ENCODE data around the gene THSD7A.

Gene THSD7A

DNA sequence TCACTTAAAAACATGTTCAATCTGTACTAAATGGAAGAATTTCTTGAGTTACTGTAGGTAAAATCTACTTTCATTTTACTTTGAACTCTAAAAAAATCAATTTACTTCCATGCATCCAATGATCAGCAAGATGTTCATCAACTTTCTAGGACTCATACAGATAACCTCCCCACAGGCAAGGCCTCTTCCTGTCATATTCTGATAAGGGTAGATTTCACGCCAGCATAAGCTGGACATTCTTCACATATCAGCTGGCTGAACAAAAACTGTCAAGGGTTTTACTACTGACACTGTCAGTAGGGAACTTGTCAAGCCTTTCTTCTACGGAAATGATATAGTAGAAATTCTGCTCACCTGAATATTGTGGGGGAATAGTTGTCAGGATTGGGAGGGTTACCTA is 244.9 kb downstream of the THSD7A start:
- DNase-seq (ENCODE audit: low read depth) = no peak

DNA sequence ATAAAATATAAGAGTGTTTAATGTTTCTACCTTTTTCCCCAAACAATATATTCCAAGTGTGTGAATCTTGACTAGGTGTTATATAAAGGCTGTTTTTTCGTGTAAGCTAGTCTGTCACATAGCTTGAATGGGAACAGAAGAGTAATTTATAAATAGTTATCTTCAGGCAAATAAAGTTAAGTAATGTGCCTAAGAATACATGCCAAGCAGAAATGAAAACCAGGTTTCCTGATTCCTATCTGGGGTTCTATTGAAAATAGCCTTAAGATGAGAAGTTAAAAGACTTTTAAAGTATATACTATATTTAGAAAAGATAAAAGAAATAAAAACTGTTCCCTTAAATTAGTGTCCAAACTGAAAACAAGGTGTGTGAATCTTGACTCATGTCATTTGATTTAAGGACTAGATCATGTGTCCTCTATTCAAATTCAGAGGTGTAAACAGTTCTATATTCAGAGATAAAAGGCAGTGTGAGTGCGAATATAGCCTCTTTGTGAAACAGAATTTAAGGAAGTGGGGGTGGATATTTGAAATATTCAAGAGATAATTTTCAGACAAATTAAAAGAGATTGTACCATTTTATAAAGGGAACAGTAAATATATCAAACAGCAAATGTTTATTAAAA is 247.5 kb downstream of the THSD7A start:
- DNase-seq (ENCODE audit: low read depth) = no peak
- TF ChIP-seq, protein P1, sequence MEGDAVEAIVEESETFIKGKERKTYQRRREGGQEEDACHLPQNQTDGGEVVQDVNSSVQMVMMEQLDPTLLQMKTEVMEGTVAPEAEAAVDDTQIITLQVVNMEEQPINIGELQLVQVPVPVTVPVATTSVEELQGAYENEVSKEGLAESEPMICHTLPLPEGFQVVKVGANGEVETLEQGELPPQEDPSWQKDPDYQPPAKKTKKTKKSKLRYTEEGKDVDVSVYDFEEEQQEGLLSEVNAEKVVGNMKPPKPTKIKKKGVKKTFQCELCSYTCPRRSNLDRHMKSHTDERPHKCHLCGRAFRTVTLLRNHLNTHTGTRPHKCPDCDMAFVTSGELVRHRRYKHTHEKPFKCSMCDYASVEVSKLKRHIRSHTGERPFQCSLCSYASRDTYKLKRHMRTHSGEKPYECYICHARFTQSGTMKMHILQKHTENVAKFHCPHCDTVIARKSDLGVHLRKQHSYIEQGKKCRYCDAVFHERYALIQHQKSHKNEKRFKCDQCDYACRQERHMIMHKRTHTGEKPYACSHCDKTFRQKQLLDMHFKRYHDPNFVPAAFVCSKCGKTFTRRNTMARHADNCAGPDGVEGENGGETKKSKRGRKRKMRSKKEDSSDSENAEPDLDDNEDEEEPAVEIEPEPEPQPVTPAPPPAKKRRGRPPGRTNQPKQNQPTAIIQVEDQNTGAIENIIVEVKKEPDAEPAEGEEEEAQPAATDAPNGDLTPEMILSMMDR (conservative IDR thresholded peaks at IDR 0.05; ENCODE audit: low read depth, low read length) = no peak
- no peak overlapping the region for H3K4me3 ChIP-seq (ENCODE audit: low read length)

More for the DNA sequence above, 244.9 kb downstream of the THSD7A start:
- TF ChIP-seq, protein P1 (conservative IDR thresholded peaks at IDR 0.05; ENCODE audit: low read depth, low read length) = no peak
- no peak overlapping the region for H3K4me3 ChIP-seq (ENCODE audit: low read length)

DNA sequence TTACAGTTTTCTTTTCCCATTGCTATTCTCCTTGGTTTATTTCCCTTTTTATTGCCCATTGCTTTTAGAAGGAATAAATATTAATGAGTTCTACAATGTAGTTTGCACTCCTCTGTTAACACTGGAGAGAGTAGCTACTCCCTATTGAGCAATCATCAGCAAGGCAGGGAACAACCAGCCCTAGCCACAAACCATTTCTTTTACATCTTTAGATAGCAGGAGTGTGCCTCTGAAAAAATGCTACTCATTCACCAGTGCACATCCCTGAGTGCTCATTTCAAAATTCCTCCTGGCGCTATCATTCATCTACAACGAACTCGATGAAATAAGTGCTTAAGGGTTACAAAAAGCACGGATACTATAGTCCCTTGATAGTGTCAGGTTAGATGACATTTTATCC is 252.9 kb downstream of the THSD7A start:
- TF ChIP-seq, protein P1 (conservative IDR thresholded peaks at IDR 0.05; ENCODE audit: low read depth, low read length) = no peak
- DNase-seq (ENCODE audit: low read depth) = no peak
- no peak overlapping the region for H3K4me3 ChIP-seq (ENCODE audit: low read length)

DNA sequence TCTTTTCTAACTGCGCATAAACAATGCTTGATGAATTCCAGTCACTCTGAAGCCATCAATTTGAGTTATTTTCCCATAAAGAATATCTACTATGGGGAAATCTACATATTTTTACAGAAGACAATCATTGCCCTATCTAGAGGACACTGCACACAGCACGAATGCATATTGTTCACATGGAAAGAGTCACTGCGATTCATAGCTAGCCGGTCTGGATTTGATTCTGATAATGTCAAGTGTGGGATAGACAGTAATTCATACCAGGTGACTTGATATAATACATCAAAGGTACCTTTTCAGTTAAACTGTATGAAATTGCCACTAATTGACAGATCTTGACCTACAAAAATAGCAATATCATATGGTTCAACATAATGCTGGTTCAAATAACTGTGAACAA is 255.7 kb downstream of the THSD7A start:
- TF ChIP-seq, protein P1 (conservative IDR thresholded peaks at IDR 0.05; ENCODE audit: low read depth, low read length) = no peak
- DNase-seq (ENCODE audit: low read depth) = no peak
- H3K4me3 ChIP-seq (ENCODE audit: low read length) = no peak overlapping the region

GRCh38 chr7:11573128-11573750 is 258.8 kb downstream of the THSD7A start:
- H3K4me3 ChIP-seq (ENCODE audit: low read length) = no peak overlapping the region
- TF ChIP-seq, protein P1 (conservative IDR thresholded peaks at IDR 0.05; ENCODE audit: low read depth, low read length) = no peak
- no peak for DNase-seq (ENCODE audit: low read depth)

GRCh38 chr7:11570922-11571550 is 261.0 kb downstream of the THSD7A start:
- H3K4me3 ChIP-seq (ENCODE audit: low read length) = no peak overlapping the region
- no peak for DNase-seq (ENCODE audit: low read depth)
- TF ChIP-seq, protein P1 (conservative IDR thresholded peaks at IDR 0.05; ENCODE audit: low read depth, low read length) = no peak

- DNase-seq (ENCODE audit: low read depth) = no peak
- H3K4me3 ChIP-seq (ENCODE audit: low read length) = no peak overlapping the region
- TF ChIP-seq, protein P1 (conservative IDR thresholded peaks at IDR 0.05; ENCODE audit: low read depth, low read length) = no peak
Observed at GRCh38 chr7:11570205-11570604, 261.8 kb downstream of the THSD7A start.

Measured in retinal pigment epithelial cell (primary cell).